DOHH2 (cell line): Measurements from ENCODE around the gene HOXA10.

Experiments used
- H3F3A ChIP-seq: fragments of 200-600 bp; sonication (generic), shearing (Covaris generic); 2 replicates; pipeline ENCODE4 v1.6.0; 2016; ENCODE audit warnings: antibody characterized with exemption, mild to moderate bottlenecking; ENCODE audit not compliant: control insufficient read depth, insufficient read depth
- H3K27ac ChIP-seq: fragments of 200-600 bp; sonication (generic); 2 replicates; pipeline ENCODE4 v1.5.1; 2014; ENCODE audit warnings: low read depth, mild to moderate bottlenecking, low read length, moderate library complexity
- H3K27me3 ChIP-seq: fragments of 200-600 bp; sonication (generic); 2 replicates; pipeline ENCODE4 v1.6.1; 2014; ENCODE audit warnings: mild to moderate bottlenecking, low read length, mixed read lengths; ENCODE audit not compliant: control insufficient read depth
- H3K36me3 ChIP-seq: fragments of 200-600 bp; sonication (generic); 2 replicates; pipeline ENCODE4 v1.6.1; 2014; ENCODE audit warnings: mild to moderate bottlenecking, low read length, moderate library complexity, mixed read lengths; ENCODE audit not compliant: control insufficient read depth
- H3K4me1 ChIP-seq: fragments of 200-600 bp; sonication (generic); 2 replicates; pipeline ENCODE4 v1.6.1; 2014; ENCODE audit warnings: mild to moderate bottlenecking, low read length, mixed read lengths; ENCODE audit not compliant: control insufficient read depth
- H3K4me2 ChIP-seq: fragments of 200-600 bp; sonication (generic); 2 replicates; pipeline ENCODE4 v1.6.0; 2014; ENCODE audit warnings: mild to moderate bottlenecking, low read length, moderate library complexity
- H3K4me3 ChIP-seq: fragments of 200-600 bp; sonication (generic); 2 replicates; pipeline ENCODE4 v1.5.1; 2014; ENCODE audit warnings: mild to moderate bottlenecking, low read length, mixed read lengths
- H3K79me2 ChIP-seq: fragments of 200-600 bp; sonication (generic); 2 replicates; pipeline ENCODE4 v1.6.1; 2014; ENCODE audit warnings: mild to moderate bottlenecking, low read length, mixed read lengths; ENCODE audit not compliant: control insufficient read depth
- H3K9me2 ChIP-seq: fragments of 200-600 bp; sonication (generic); replicated peaks from 2 replicates; pipeline ENCODE4 v1.6.1; 2014; ENCODE audit warnings: mild to moderate bottlenecking, low read length, mixed read lengths; ENCODE audit not compliant: control insufficient read depth
- H3K9me3 ChIP-seq: fragments of 200-600 bp; sonication (generic); 2 replicates; pipeline ENCODE4 v1.6.1; 2014; ENCODE audit warnings: antibody characterized with exemption, low read length, mixed read lengths; ENCODE audit not compliant: control insufficient read depth, insufficient read depth
- H4K20me1 ChIP-seq: fragments of 200-600 bp; sonication (generic); 2 replicates; pipeline ENCODE4 v1.6.0; 2014; ENCODE audit warnings: low read depth, mild to moderate bottlenecking, antibody characterized with exemption, low read length, moderate library complexity; ENCODE audit not compliant: control insufficient read depth, insufficient read depth
- CTCF ChIP-seq: fragments of 200-600 bp; sonication (generic); IDR thresholded peaks from one replicate; pipeline ENCODE4 v1.5.1; 2014; ENCODE audit warnings: antibody characterized with exemption, mild to moderate bottlenecking, low read depth, low read length; ENCODE audit not compliant: poor library complexity, severe bottlenecking
- EZH2phosphoT487 ChIP-seq: fragments of 200-600 bp; sonication (generic); IDR thresholded peaks from 2 replicates; pipeline ENCODE4 v1.6.1; 2017; ENCODE audit warnings: borderline replicate concordance, mild to moderate bottlenecking, antibody characterized with exemption, low read length, moderate library complexity, mixed read lengths

HOXA10 gene

GRCh38 chr7:27179030-27179429, 4.9 kb upstream of the HOXA10 start:
- Histone ChIP-seq H3K79me2 (no peaks in the 10 kb centered on the region), H3K4me2 (no peak overlapping the region), H3K27me3 (peaks cover 50% of the 10 kb centered on the region), H3F3A (no peaks in the 10 kb centered on the region), H3K9me2 (no peaks in the 10 kb centered on the region), H3K4me1 (peaks cover 16% of the 10 kb centered on the region), H3K9me3 (no peaks in the 10 kb centered on the region), H3K27ac (no peak overlapping the region), H3K4me3 (no peak overlapping the region), H3K36me3 (no peaks in the 10 kb centered on the region), H4K20me1 (no peaks in the 10 kb centered on the region)
- TF ChIP-seq EZH2phosphoT487 (no peak), CTCF (no peak)

GRCh38 chr7:27178366-27178765, 4.2 kb upstream of the HOXA10 start:
- H3F3A ChIP-seq: no peaks in the 10 kb centered on the region
- H3K9me2 ChIP-seq: no peaks in the 10 kb centered on the region
- no peaks in the 10 kb centered on the region for H3K79me2 ChIP-seq
- peaks cover 50% of the 10 kb centered on the region for H3K27me3 ChIP-seq
- H3K9me3 ChIP-seq: no peaks in the 10 kb centered on the region
- H3K36me3 ChIP-seq: no peaks in the 10 kb centered on the region
- peaks cover 16% of the 10 kb centered on the region for H3K4me1 ChIP-seq
- H3K4me3 ChIP-seq: no peak overlapping the region
- TF ChIP-seq CTCF (no peak), EZH2phosphoT487 (no peak)
- H4K20me1 ChIP-seq: no peaks in the 10 kb centered on the region
- H3K4me2 ChIP-seq: no peak overlapping the region
- H3K27ac ChIP-seq: no peak overlapping the region

GRCh38 chr7:27177795-27178320, 3.7 kb upstream of the HOXA10 start:
- Histone ChIP-seq H3K9me2 (no peaks in the 10 kb centered on the region), H3K9me3 (no peaks in the 10 kb centered on the region), H3K27me3 (peaks cover 50% of the 10 kb centered on the region), H3K4me3 (no peak overlapping the region), H3F3A (no peaks in the 10 kb centered on the region), H3K4me1 (peaks cover 18% of the 10 kb centered on the region), H4K20me1 (no peaks in the 10 kb centered on the region), H3K4me2 (no peak overlapping the region), H3K79me2 (no peaks in the 10 kb centered on the region), H3K36me3 (no peaks in the 10 kb centered on the region), H3K27ac (no peak overlapping the region)
- TF ChIP-seq EZH2phosphoT487 (no peak), CTCF (no peak)
